Endothelial cell of umbilical vein (primary cell): ENCODE data around the gene SPP1. TPM values are rescaled to one million over a fixed set of nuclear protein-coding genes. Genes with fewer than 3 reads are reported as not detected.
A peak's percentile ranks its signal among the peaks of the same experiment; 100 is the strongest.

Experiments used
- BruUV-seq: library from RNA; stranded (reverse); fragments of 400-500 nt; replicated peaks from 2 replicates; lab custom pipeline; 2021; lab: Mats Ljungman, UMichigan
- CTCF ChIA-PET: fragments of 300-600, 350-600 bp; sonication (Branson Sonifier 250); formaldehyde crosslinking; loops from one replicate; lab custom pipeline; 2021; ENCODE audit warnings: antibody characterized with exemption, inconsistent platforms; lab: Charles Lee
- POLR2A ChIA-PET: fragments of 300-600, 350-600 bp; sonication (Branson Sonifier 250); formaldehyde crosslinking; loops from one replicate; lab custom pipeline; 2021; ENCODE audit warnings: antibody characterized with exemption, inconsistent platforms; lab: Charles Lee
- DNase-seq: peaks from one replicate; pipeline ENCODE4 v3.0.0-alpha.2; 2011; ENCODE audit warnings: low read depth, low spot score
- FAIRE-seq: peaks from 2 replicates; lab custom pipeline; 2011; peaks lifted over from hg19 to GRCh38; lab: Jason Lieb, UNC
- H2AFZ ChIP-seq: 2 replicates; pipeline ENCODE4 v1.6.0; 2012; ENCODE audit warnings: low read depth, low read length, control low read depth, inconsistent platforms
- H3K27ac ChIP-seq: 2 replicates; pipeline ENCODE4 v1.5.1; 2011; ENCODE audit warnings: low read depth, mild to moderate bottlenecking, control low read depth, low read length, moderate library complexity; ENCODE audit not compliant: insufficient read depth
- H3K27me3 ChIP-seq, 2 experiments: 2 replicates each; pipeline versions ENCODE4 v1.6.0 to v1.6.1; 2011; ENCODE audit warnings: low read length in 2 of 2, mixed read lengths in 1 of 2; ENCODE audit not compliant: control insufficient read depth in 2 of 2, insufficient read depth in 2 of 2
- H3K36me3 ChIP-seq, 2 experiments: 2 replicates in 1 of 2; 3 replicates in 1 of 2; pipeline ENCODE4 v1.5.1; 2011; ENCODE audit warnings: low read length in 2 of 2, mild to moderate bottlenecking in 1 of 2, moderate library complexity in 1 of 2; ENCODE audit not compliant: control insufficient read depth in 2 of 2, insufficient read depth in 2 of 2; ENCODE audit errors: extremely low read depth in 1 of 2
- H3K4me1 ChIP-seq: 3 replicates; pipeline ENCODE4 v1.5.1; 2011; ENCODE audit warnings: mild to moderate bottlenecking, low read length; ENCODE audit not compliant: control insufficient read depth, insufficient read depth; ENCODE audit errors: extremely low read depth
- H3K4me2 ChIP-seq: 2 replicates; pipeline ENCODE4 v1.6.1; 2011; ENCODE audit warnings: low read length, control low read depth, mixed read lengths; ENCODE audit not compliant: insufficient read depth
- H3K4me3 ChIP-seq, 3 experiments: fragments of 200-600 bp in 1 of 3; sonication (generic), shearing (Covaris generic) in 1 of 3; replicated peaks in 1 of 3; 2 replicates each; pipeline ENCODE4 v1.5.1; 2011 to 2016; ENCODE audit warnings: control low read depth in 3 of 3, low read length in 3 of 3, mild to moderate bottlenecking in 2 of 3, inconsistent platforms in 1 of 3, low read depth in 1 of 3, moderate library complexity in 1 of 3; ENCODE audit not compliant: insufficient read depth in 1 of 3
- H3K79me2 ChIP-seq: 2 replicates; pipeline ENCODE4 v1.6.0; 2012; ENCODE audit warnings: low read length, inconsistent platforms; ENCODE audit not compliant: control insufficient read depth, insufficient read depth
- H3K9ac ChIP-seq: replicated peaks from 2 replicates; pipeline ENCODE3; 2011; ENCODE audit warnings: low read length, control low read depth; ENCODE audit not compliant: insufficient read depth; ENCODE audit errors: extremely low read depth
- H3K9me1 ChIP-seq: replicated peaks from 3 replicates; pipeline ENCODE4 v1.6.0; 2011; ENCODE audit warnings: mild to moderate bottlenecking, low read length; ENCODE audit not compliant: control insufficient read depth, insufficient read depth; ENCODE audit errors: extremely low read depth
- H3K9me3 ChIP-seq: replicated peaks from 2 replicates; pipeline ENCODE4 v1.5.1; 2012; ENCODE audit warnings: low read length, inconsistent platforms; ENCODE audit not compliant: control insufficient read depth, insufficient read depth
- H4K20me1 ChIP-seq: replicated peaks from 2 replicates; pipeline ENCODE3; 2011; ENCODE audit warnings: mild to moderate bottlenecking, low read length; ENCODE audit not compliant: control insufficient read depth, insufficient read depth; ENCODE audit errors: extremely low read depth
- EZH2 ChIP-seq: IDR thresholded peaks from 2 replicates; pipeline ENCODE4 v1.6.1; 2012; ENCODE audit warnings: borderline replicate concordance, low read depth, mild to moderate bottlenecking, moderate library complexity, low read length, inconsistent platforms; ENCODE audit not compliant: severe bottlenecking
- FOS ChIP-seq: IDR thresholded peaks from 2 replicates; pipeline ENCODE4 v1.6.1; 2011; ENCODE audit warnings: mild to moderate bottlenecking, low read length, moderate library complexity, borderline replicate concordance; ENCODE audit not compliant: insufficient read depth
- GATA2 ChIP-seq: IDR thresholded peaks from 2 replicates; pipeline ENCODE4 v1.7.0; 2011; ENCODE audit warnings: low read depth, mild to moderate bottlenecking, moderate library complexity, mixed read lengths, low read length; ENCODE audit not compliant: insufficient read length, insufficient read depth
- JUN ChIP-seq: IDR thresholded peaks from 2 replicates; pipeline ENCODE4 v1.6.1; 2011; ENCODE audit warnings: borderline replicate concordance, low read depth; ENCODE audit not compliant: insufficient read length, insufficient read depth
- MAX ChIP-seq: IDR thresholded peaks from 2 replicates; pipeline ENCODE4 v1.6.1; 2011; ENCODE audit not compliant: insufficient read depth, insufficient read length
- MYC ChIP-seq: IDR thresholded peaks from one replicate; pipeline ENCODE4 v1.6.1; 2011; ENCODE audit warnings: mild to moderate bottlenecking, low read depth, low read length
- POLR2A ChIP-seq: IDR thresholded peaks from 2 replicates; pipeline ENCODE4 v1.6.1; 2012; ENCODE audit warnings: low read depth, mild to moderate bottlenecking, control low read depth, low read length
- POLR2AphosphoS5 ChIP-seq: IDR thresholded peaks from 2 replicates; pipeline ENCODE4 v1.6.1; 2012; ENCODE audit warnings: low read depth, mild to moderate bottlenecking, control low read depth, low read length, moderate library complexity; ENCODE audit not compliant: insufficient read depth
- dilution Hi-C: fragments of 300-500 bp; cut with MboI; formaldehyde crosslinking; loops from one replicate; pipeline ENCODE4 v1.15.0; 2019; ENCODE audit warnings: low sequenced_read_pairs; ENCODE audit not compliant: extremely low pct_ligation_motif_present
- intact Hi-C: fragments of 100-400 bp; cut with micrococcal nuclease; formaldehyde crosslinking; loops from one replicate; pipeline ENCODE4 v1.10.0; 2022
- polyA plus RNA-seq, 4 experiments: library from polyadenylated mRNA; depleted of rRNA in 3 of 4; stranded (reverse) in 3 of 4; unstranded in 1 of 4; fragments of >200 nt; gene quantifications; 2 replicates each; pipeline versions ENCODE4 v1.2.1 to v1.2.3, GENCODE V29; 2011 to 2012; ENCODE audit warnings: missing spikeins in 1 of 4
- total RNA-seq: library from RNA; stranded (reverse); gene quantifications from 2 replicates; pipeline ENCODE4 v1.2.3, GENCODE V29; 2021
- TF ChIP-seq, protein P1 (sequence below), 2 donors: IDR thresholded peaks; 1 replicate in 1 of 2; 2 replicates in 1 of 2; pipeline ENCODE4 v1.5.1; 2011; ENCODE audit warnings: low read length in 2 of 2, mild to moderate bottlenecking in 2 of 2, moderate library complexity in 2 of 2, control low read depth in 1 of 2, inconsistent platforms in 1 of 2, low read depth in 1 of 2; ENCODE audit not compliant: insufficient read depth in 1 of 2; ENCODE audit errors: extremely low read depth in 1 of 2

Gene SPP1
- total and polyA plus RNA-seq, 2 donors (not counting 3 experiments of a cell fraction or from before 2014, with no cell fraction given): not detected

GRCh38 chr4:88012647-88013046, 37.1 kb downstream of the SPP1 start:
- no TSS peak for BruUV-seq
- no peaks in the 10 kb centered on the region for H3K9me1 ChIP-seq
- DNase-seq (no peak), FAIRE-seq (no peak)
- TF ChIP-seq EZH2 (no peak), MAX (no peak), FOS (no peak), GATA2 (no peak), MYC (no peak), JUN (no peak), POLR2AphosphoS5 (no peak), POLR2A (no peak)
- TF ChIP-seq, protein P1, sequence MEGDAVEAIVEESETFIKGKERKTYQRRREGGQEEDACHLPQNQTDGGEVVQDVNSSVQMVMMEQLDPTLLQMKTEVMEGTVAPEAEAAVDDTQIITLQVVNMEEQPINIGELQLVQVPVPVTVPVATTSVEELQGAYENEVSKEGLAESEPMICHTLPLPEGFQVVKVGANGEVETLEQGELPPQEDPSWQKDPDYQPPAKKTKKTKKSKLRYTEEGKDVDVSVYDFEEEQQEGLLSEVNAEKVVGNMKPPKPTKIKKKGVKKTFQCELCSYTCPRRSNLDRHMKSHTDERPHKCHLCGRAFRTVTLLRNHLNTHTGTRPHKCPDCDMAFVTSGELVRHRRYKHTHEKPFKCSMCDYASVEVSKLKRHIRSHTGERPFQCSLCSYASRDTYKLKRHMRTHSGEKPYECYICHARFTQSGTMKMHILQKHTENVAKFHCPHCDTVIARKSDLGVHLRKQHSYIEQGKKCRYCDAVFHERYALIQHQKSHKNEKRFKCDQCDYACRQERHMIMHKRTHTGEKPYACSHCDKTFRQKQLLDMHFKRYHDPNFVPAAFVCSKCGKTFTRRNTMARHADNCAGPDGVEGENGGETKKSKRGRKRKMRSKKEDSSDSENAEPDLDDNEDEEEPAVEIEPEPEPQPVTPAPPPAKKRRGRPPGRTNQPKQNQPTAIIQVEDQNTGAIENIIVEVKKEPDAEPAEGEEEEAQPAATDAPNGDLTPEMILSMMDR (IDR thresholded peaks at IDR 0.05; ENCODE audit: extremely low read depth in 1 of 2, insufficient read depth in 1 of 2, low read depth in 1 of 2, low read length in 2 of 2): no peak
- ChIA-PET CTCF (interaction anchor here (1.0 to 1.7 kb wide), 3 partner anchors 11 to 160 kb away, joined by 3 to 5 read pairs (median 4); no protein-coding TSS in a partner anchor), POLR2A (no interaction called here)
- no peaks in the 10 kb centered on the region for H3K9me3 ChIP-seq
- H4K20me1 ChIP-seq: no peaks in the 10 kb centered on the region
- dilution Hi-C loops: no loop called here
- H3K79me2 ChIP-seq: peaks cover 82% of the 10 kb centered on the region
- H3K9ac ChIP-seq: no peak overlapping the region
- H3K4me2 ChIP-seq: peak overlapping the region; percentile 22
- H3K27me3 ChIP-seq: no peaks in the 10 kb centered on the region
- H2AFZ ChIP-seq: no peak overlapping the region
- intact Hi-C loops: no loop called here
- peaks cover 35% of the 10 kb centered on the region for H3K4me1 ChIP-seq
- H3K4me3 ChIP-seq: no peak overlapping the region
- H3K27ac ChIP-seq: no peak overlapping the region
- no peaks in the 10 kb centered on the region for H3K36me3 ChIP-seq
